ENCODE results near the gene PPP1R9A.
"Not testable (repeated sequence)": the region's sequence is repeated elsewhere in the genome, so short reads cannot be mapped to it uniquely, and the experiment has no call there.

Gene PPP1R9A

GRCh38 chr7:95004618-95005247 is 97.3 kb downstream of the PPP1R9A start:
- CTCF ChIA-PET, result no interaction called here
- POLR2A ChIA-PET, result no interaction called here
- no peak overlapping the region for H3K4me3 ChIP-seq (ENCODE audit: low read depth, low read length)
- no peak for TF ChIP-seq CTCF (IDR thresholded peaks at IDR 0.05; ENCODE audit: insufficient read depth, low read length, missing control alignments)
- no peak for DNase-seq (ENCODE audit: low read depth, low spot score)

GRCh38 chr7:95006010-95006409 is 98.6 kb downstream of the PPP1R9A start:
- no peak for TF ChIP-seq CTCF (IDR thresholded peaks at IDR 0.05; ENCODE audit: insufficient read depth, low read length, missing control alignments)
- no peak overlapping the region for H3K4me3 ChIP-seq (ENCODE audit: low read depth, low read length)
- POLR2A ChIA-PET, result no interaction called here
- CTCF ChIA-PET, result no interaction called here
- no peak for DNase-seq (ENCODE audit: low read depth, low spot score)

- POLR2A ChIA-PET; DNase-seq (ENCODE audit: low read depth, low spot score); CTCF ChIA-PET; H3K4me3 ChIP-seq (ENCODE audit: low read depth, low read length): not testable (repeated sequence)
Observed at GRCh38 chr7:95008773-95009172, 101.4 kb downstream of the PPP1R9A start.

- TF ChIP-seq CTCF (IDR thresholded peaks at IDR 0.05; ENCODE audit: insufficient read depth, low read length, missing control alignments), result no peak
- no peak overlapping the region for H3K4me3 ChIP-seq (ENCODE audit: low read depth, low read length)
- CTCF ChIA-PET, result interaction anchor here (0.9 to 1.0 kb wide), 2 partner anchors 562 kb away, joined by 3 to 4 read pairs; no protein-coding TSS in a partner anchor
- DNase-seq (ENCODE audit: low read depth, low spot score), result peak; percentile 41
- POLR2A ChIA-PET, result no interaction called here
Observed at GRCh38 chr7:95011146-95011928, 103.9 kb downstream of the PPP1R9A start.

- no peak for DNase-seq (ENCODE audit: low read depth, low spot score)
- POLR2A ChIA-PET, result no interaction called here
- CTCF ChIA-PET, result interaction anchor here (0.9 kb wide), 1 partner anchor 562 kb away, joined by 4 read pairs; no protein-coding TSS in a partner anchor
Observed at GRCh38 chr7:95011995-95012394, 104.6 kb downstream of the PPP1R9A start.

GRCh38 chr7:95018021-95018420 is 110.6 kb downstream of the PPP1R9A start:
- ChIA-PET CTCF (no interaction called here), POLR2A (no interaction called here)
- no peak overlapping the region for H3K4me3 ChIP-seq (ENCODE audit: low read depth, low read length)
- DNase-seq (ENCODE audit: low read depth, low spot score), result no peak
- TF ChIP-seq CTCF (IDR thresholded peaks at IDR 0.05; ENCODE audit: insufficient read depth, low read length, missing control alignments), result no peak

More at GRCh38 chr7:95011995-95012394, 104.6 kb downstream of the PPP1R9A start:
- H3K4me3 ChIP-seq (ENCODE audit: low read depth, low read length), result no peak overlapping the region
- TF ChIP-seq CTCF (IDR thresholded peaks at IDR 0.05; ENCODE audit: insufficient read depth, low read length, missing control alignments), result no peak
